G401 (cell line): ENCODE results near the gene CACNA1B. TPM values are rescaled to one million over a fixed set of nuclear protein-coding genes. Genes with fewer than 3 reads are reported as not detected.
A peak's percentile ranks its signal among the peaks of the same experiment; 100 is the strongest.

ENCODE experiments used
- DNase-seq: peaks from one replicate; pipeline ENCODE4 v3.0.0-alpha.2; 2015; ENCODE audit warnings: low spot score
- in situ Hi-C: cut with HindIII; loops from 2 replicates; pipeline ENCODE4 v1.10.0; 2016; ENCODE audit warnings: low sequenced_read_pairs, mixed read lengths
- total RNA-seq: library from RNA; depleted of rRNA; stranded (reverse); fragments of >200 nt; shearing (Covaris generic); gene quantifications from 2 replicates; pipeline ENCODE4 v1.2.3, GENCODE V29; 2014

CACNA1B gene
- total RNA-seq, 1 experiment from 2014 or later = 1.8 TPM

DNA sequence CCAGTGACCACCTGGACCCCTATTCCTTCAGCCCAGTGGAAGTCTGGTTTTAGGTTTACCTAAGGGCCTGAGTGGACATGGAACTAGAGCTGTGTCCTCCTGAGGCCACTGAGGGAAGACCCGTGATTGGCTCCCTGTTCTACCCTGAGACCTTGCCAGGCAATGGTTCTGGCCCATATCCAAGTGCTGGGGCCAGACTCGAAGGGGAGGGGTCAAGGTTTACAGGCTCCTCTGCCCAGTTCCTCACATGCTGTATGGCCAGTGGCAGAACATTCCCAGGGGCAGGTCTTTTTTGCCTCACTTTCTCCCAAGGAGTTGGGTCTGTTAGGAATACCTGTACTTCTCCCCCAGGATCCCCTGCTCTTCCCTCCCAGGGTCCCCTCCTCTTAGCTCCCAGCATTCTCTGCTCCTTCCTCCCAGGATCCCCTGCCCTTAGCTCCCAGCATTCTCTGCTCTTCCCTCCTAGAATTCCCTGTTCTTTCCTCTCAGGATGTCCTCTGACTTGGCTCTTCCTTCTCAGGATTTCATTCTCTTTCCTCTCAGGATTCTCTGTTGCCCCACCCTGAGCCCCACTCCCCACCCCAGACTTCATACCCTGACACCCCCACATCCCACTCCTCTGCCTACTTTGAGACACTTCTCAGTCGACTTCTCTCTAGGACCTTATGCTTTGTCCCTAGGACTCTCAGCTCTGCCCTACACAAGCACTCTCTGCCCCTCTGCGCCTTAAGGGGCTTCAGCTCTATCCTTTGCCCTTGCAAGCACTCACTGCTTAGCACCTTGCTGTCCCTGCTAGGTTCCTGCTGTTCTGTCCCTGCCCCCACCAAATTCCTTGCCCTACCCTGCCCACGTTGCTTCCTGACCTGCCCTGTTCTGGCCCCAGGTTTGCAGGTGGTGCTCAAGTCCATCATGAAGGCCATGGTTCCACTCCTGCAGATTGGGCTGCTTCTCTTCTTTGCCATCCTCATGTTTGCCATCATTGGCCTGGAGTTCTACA, 36.5 kb downstream of the CACNA1B start:
- no peak for DNase-seq
- in situ Hi-C loops = no loop called here

DNA sequence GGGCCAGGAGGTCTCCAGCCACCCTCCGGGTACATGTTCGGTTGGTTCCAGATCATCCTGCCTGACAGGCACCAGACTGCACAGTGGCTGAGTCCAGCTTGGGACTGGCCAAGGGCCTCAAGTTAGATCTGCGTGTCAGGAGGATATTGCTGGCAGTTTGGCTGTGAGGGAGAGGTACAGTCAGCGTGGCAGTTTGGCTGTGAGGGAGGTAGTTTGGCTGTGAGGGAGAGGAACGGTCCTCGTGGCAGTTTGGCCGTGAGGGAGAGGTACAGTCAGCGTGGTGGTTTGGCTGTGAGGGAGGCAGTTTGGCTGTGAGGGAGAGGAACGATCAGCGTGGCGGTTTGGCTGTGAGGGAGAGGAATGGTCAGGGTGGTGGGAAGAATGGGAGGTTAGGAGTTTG, 39.0 kb downstream of the CACNA1B start:
- DNase-seq = no peak
- in situ Hi-C loops = no loop called here

DNA sequence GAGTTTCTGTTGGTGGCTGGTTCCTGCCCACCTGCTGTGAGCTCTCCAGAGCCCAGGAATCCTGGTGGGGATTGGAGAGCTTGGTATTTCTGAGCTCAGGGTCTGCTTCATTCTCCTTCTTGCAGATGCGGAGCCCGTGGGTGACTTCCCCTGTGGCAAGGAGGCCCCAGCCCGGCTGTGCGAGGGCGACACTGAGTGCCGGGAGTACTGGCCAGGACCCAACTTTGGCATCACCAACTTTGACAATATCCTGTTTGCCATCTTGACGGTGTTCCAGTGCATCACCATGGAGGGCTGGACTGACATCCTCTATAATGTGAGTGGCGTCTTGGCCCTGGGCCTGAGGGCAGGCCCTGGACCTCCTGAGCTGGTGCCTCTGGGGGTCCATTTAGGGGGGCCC, 39.5 kb downstream of the CACNA1B start:
- DNase-seq = no peak
- in situ Hi-C loops = no loop called here

DNA sequence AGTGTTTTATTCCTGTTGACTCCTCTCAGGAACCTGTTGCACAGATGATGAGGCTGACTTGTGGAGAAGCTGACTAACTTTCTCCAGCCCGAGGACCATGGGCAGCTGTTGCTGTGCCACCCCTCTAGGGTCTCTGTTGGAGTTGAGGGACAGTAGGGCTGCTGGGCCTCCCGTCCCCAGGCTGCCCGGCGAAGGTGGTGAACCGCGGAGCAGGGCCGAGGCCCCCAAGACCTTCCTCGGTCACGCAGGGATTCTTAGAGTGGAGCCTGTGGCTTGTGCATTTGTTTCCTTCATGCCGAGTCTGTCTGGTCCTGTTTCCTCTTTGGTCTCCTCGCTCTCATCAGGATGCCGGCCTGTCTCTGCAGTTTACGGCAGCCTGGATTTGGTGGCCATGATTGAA, 40.2 kb downstream of the CACNA1B start:
- DNase-seq = no peak
- in situ Hi-C loops = no loop called here

DNA sequence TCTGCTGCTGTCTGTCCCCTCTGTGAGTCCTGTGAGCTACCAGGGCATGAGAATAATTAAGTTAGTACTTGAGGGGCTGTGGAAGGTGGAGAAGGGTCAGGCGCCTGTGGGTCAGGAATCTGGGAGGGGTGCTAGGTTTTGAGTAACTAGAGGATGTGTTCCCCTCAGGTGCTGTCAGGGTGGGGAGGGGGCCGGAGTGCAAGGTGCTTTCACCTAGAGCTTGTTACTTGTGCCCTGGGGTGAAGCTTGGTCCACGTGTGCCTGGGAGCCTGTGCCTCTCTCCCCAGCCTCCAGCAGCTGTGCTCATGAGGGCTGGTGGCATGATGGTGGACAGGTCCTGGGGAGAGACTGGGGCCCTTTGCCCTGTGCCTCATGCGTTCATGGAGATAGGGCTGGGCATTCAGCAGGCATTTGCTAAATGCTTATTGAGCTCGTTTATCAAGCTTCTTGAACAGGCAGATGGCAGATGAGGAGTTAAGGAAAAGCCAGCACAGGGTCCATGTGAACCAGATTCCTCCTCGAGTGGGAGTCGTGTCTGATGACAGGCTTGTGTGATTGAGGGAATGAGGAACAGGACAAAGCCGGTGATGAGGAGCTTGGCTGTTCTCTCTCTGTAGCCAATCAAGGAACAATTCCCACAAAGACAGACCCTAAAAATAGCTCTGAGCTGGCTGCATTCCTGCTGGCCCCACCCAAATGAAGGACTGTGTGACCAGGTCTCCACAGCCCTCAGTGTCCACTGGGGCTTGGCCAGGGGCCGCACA, 40.9 kb downstream of the CACNA1B start:
- peak; percentile 72 for DNase-seq
- in situ Hi-C loops = no loop called here

DNA sequence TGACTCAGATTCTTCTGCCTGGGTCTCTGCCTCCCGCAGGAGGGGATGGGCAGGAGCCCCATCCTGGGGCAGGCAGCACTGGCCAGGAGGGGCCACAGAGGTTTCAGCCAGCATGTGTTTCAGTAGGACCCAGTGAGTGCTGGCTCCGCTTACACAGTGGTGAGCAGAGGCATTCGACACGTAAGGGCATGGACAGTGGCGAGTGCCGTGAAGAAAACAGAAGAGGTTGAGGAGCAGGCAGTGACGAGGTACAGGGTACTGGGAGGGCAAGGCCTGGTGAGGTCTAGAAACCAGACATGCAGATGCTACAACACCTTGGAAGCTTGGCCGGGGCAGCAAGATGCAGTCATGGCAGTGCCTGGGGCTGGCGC, 41.5 kb downstream of the CACNA1B start:
- DNase-seq = no peak
- in situ Hi-C loops = no loop called here

DNA sequence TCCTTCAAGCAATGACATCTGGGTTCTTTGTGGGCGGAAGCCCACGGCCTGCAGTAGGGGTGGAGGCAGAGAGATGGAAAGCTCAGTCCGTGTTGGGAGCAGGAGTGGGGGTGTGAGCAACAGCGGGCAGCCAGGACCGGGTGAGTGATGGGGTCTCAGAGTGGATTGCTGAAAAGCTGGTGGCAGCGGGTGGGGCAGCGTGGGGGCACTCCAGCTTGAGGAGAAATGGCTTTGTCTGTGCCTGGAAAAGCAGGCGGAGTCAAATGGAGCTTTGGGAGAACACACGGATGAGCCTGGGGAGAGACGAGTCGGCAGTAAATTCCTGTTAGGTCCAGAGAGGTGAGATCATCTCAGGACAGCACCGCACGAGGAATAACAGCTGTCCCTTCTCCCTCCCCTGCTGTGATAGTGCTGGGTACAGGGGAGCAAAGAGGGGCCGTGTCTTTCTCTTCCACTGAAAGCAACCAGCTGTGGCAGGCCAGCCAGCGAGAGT, 42.1 kb downstream of the CACNA1B start:
- DNase-seq = no peak
- in situ Hi-C loops = no loop called here

DNA sequence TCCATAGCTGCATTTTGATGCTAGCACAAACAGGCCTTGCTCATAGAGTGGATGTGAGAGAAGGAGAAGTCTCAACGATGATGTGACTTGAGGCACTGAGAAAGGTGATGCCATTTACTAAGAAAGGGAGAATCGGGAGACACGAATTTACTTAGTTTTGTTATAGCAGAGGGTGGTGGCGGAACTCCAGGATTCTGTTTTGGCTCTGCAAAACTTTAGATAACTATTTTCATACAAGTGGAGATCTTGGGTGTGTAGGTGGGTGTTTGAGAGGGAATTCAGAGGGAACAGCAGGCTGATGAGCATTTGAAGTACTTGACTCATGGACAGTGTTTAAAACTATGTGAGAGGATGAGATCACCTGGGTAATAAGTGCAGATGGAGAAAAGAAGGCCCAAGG, 43.2 kb downstream of the CACNA1B start:
- in situ Hi-C loops = no loop called here
- DNase-seq = no peak

DNA sequence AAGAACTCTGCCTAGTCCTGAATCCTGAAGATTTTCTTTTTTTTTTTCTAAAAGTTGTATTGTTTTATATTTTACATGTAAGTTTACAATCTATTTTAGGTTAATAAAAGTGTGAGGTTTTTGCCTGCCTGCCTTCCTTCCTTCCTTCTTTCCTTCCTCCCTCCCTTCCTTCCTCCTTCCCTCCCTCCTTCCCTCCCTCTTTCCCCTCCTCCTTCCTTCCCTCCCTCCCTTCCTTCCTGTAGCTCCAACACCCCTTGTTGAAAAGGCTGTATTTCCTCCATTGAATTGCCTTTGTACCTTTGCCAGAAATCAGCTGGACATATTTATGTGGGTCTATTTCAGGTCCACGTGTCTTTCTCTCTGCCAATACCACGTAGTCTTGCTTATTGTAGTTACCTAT, 46.6 kb downstream of the CACNA1B start:
- in situ Hi-C loops = no loop called here
- no peak for DNase-seq

DNA sequence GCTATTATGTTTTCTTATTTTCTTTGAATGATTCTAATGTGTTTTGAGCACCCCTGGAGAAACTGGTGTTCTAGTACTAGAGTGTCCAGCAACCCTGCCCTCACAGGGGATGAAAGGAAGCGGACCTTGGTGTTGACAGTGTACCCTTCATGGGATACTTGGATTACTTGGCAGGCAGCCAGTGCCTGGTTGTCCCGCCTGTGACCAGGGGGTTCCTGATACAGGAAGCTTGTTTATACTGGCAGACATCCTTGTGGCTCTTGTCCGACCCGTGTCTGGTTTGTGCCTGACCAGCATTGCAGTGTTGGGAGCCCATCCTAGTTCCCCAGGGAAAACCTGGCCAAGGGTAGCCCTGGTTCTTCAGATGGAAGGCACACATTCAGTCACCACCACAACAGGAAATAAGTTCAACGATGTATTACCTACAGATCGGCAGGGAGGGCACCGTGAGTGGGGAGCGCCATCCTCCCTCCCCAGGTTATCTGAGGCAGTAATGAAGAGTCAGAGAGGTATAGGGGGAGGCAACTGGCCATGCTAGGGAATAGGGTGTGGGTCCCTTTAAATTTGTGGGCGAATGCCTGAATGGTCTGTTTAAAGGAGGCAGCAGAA, 47.3 kb downstream of the CACNA1B start:
- in situ Hi-C loops = no loop called here
- DNase-seq = peak; percentile 11

DNA sequence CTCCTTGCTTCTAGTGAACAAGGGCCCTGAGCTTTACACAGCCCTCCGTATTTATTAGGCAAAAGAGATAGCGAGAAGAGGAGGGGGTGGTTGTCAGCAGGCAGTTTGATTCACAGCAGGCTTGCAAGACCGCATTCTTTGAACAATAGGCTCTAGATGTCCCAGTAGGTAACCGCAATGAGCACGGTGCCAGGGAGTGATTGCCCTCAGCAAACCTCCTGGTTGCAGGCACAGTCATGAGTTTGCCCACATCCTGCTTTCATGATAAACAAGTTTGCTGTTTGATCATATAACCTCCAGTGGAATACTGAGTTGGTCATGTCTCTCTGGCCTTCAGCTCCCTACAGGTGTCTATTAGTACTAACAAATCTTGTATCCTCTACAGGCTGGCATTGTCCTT, 66.1 kb downstream of the CACNA1B start:
- in situ Hi-C loops = no loop called here
- no peak for DNase-seq

DNA sequence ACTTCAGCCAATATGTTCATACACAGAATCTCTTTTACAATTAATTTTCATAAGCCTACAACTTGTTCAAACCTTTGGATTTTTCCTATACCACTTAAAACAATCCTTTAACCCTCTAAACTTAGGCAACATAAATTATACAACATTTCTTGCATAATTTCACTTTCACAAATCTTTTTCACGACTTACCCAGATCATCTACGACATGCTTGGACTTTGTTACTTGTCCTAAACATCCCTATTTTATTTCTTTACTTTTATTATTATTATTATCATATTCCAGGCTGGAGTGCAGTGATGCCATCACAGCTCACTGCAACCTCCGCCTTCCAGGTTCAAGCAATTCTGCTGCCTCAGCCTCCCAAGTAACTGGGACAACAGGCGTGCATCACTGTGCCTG, 68.0 kb downstream of the CACNA1B start:
- no peak for DNase-seq
- in situ Hi-C loops = no loop called here

DNA sequence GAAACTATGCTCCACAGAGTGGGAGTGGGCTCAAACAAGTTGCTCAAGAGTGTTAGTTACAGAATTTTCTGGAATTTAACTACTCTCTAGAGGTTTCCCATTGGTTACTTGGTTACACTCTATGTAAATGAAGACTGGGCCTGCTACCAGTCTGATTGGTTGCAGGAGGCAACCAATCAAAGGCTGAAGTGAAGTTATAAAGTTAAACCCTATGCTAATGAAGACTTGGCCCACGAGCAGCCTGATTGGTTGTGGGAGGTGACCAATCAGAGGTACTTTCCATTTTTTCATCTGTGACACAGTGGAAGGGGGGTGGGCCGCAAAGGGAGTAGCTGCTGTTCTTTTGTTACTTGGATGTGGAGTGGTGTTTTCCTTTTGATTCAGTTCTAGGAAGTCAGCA, 69.4 kb downstream of the CACNA1B start:
- in situ Hi-C loops = no loop called here
- DNase-seq = no peak

DNA sequence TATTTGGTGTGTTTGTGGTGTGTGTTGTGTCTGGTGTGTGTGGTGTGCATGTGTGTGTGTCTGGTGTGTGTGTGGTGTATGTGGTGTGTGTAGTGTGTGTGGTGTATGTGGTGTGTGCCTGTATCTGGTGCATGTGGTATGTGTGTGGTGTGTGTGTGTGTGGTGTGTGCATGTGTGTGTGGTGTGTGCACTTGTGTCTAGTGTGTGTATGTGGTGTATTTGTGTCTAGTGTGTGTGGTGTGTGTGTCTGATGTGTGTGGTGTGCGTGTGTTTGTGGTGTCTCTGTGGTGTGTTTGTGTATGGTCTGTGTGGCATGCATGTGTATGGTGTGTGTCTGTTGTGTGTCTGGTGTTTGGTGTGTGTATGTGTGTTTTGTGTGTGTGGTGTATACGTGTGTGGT, 71.1 kb downstream of the CACNA1B start:
- in situ Hi-C loops = no loop called here
- no peak for DNase-seq

DNA sequence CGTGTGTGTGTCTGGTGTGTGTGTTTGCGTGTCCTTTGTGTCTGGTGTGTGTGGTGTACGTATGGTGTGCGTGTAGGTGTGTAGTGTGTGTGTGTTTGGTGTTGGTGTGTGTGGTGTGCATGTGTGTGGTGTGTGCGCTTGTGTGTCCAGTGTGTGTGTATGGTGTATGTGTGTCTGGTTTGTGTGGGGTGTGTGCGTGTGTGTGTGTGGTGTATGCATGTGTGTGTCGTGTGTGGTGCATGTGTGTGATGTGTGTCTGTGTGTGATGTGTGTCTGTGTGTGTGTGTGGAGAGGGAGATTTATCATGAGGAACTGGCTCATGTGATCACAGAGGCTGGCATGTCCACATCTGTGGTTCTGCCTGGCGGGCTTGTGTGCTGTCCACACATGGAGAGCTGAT, 71.7 kb downstream of the CACNA1B start:
- in situ Hi-C loops = no loop called here
- DNase-seq = no peak

DNA sequence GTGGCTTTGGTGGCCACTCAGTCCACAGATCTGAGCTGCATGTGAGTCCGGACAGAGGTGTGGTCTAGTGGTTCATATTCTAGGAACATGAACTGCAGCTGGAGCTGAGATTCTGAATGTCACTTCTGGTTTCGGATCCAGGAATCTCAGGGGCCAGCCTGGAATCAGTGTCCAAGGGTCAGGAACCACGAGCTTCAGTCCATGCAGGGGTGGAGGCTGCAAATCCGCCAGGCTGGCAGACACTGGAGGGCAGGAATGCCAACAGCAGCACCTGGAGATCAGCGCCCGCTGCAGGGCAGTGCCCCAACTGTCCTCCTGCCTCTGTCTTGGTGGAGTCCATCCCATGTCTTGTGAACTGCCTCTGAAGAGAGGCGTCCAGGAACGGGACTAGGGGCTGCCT, 73.5 kb downstream of the CACNA1B start:
- no peak for DNase-seq
- in situ Hi-C loops = no loop called here

DNA sequence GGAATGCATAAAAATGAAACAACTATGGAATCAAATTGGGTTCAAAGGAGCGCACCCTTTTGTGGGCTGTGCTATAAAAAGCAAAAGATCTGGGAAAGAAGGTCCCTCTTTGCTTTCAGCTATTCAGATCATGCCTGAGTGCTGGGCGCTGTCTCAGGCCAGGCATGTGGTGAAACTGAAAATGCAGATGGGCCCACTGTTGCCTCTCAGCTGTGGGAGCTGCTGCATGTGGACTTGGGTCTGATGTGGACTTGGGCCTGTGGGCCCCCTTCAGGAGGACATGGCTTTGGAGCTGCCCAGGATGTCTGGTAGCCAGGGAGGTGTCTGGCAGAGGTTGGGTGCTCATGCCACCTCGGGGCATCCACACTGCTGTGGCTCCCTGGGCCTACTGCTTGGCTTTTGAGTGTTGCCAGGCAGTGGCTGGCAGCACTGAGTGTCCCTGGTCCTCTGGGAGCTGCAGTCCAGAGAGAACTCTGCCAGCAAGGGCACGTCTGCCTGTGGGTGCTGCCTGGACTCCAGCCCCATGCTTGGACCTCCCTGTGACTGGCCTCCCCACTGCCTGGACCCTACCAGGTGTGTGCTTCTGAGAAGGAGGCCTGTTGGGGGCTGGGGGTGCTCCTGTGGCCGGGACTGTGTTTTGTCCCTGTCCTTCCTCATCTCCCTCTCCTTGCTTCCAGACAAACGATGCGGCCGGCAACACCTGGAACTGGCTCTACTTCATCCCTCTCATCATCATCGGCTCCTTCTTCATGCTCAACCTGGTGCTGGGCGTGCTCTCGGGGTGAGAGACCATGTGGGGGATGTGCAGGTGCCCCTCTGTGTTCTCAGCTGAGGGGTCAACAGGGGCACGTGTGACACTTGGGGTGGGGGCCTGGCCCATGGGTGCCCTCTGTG, 74.3 kb downstream of the CACNA1B start:
- in situ Hi-C loops = no loop called here

DNA sequence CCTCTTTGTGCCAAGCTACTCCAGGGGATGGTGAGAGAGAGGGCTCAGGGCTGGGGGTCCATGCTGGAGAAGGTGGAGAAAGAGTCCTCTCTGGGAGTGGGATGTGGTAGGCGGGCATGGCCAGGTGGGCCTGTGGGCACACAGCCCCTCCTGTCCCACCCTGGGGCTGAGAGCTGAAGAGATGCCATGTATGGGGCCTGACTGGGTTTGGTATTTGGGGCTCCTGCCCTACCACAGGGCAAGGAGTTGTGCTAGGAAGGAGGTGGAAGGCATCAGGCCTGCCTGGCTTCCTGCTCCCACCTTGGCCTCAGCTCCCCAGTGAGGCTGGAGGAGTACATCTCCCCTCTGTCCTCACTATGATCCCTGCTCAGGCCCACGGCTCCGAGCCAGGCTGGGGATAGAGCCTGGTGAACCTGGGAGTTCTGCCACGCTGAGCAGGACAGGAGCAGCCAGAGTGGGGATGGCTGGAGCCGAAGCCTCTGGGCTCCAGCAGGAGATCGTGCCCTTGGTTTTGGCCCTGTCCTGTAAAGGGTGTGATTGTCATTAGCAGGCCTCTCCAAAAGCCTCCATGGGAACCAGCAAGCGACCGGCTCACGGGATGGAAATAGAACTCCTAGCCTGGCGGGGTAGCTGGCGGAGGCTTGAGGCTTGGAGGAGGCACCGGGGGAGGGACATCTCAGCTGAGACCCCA, 75.5 kb downstream of the CACNA1B start:
- DNase-seq = peak; percentile 28
- in situ Hi-C loops = no loop called here

More for the DNA sequence above, 74.3 kb downstream of the CACNA1B start:
- no peak for DNase-seq
